ENCODE measurements around the gene HNMT. TPM values are rescaled to one million over a fixed set of nuclear protein-coding genes. Genes with fewer than 3 reads are reported as not detected.

The HNMT gene
- total and polyA plus RNA-seq, 2 of the 13 experiments (the other 11 are each of a cell fraction or from before 2014, with no cell fraction given), result 279 to 309 TPM

GRCh38 chr2:138032334-138032733, 68.1 kb downstream of the HNMT start (continued):
- TF ChIP-seq PLSCR1 (CRISPR knock-in tag; IDR thresholded peaks at IDR 0.05; ENCODE audit: borderline replicate concordance) (no peak), ZNF781 (CRISPR knock-in tag; IDR thresholded peaks at IDR 0.05; ENCODE audit: borderline replicate concordance, not compliant biosample characterization) (no peak), FOXK2 (IDR thresholded peaks at IDR 0.05) (no peak), TRAFD1 (CRISPR knock-in tag; IDR thresholded peaks at IDR 0.05; ENCODE audit: borderline replicate concordance) (no peak), SP1 (IDR thresholded peaks at IDR 0.05) (no peak), SP1 (CRISPR knock-in tag; IDR thresholded peaks at IDR 0.05) (no peak), FOSL2 (CRISPR knock-in tag; IDR thresholded peaks at IDR 0.05) (0 out of 2 replicates have a peak, but pooled peaks have one; percentile 17), NRL (CRISPR knock-in tag; IDR thresholded peaks at IDR 0.05; ENCODE audit: borderline replicate concordance) (no peak), SIX4 (CRISPR knock-in tag; IDR thresholded peaks at IDR 0.05) (peak; percentile 41; the same call in 1 of the 2 replicates), PPARG (CRISPR knock-in tag; conservative IDR thresholded peaks at IDR 0.05) (0 out of 2 replicates have a peak, but pooled peaks have one; percentile 39), SOX5 (CRISPR knock-in tag; IDR thresholded peaks at IDR 0.05; ENCODE audit: borderline replicate concordance) (peak; percentile 80; the same call in 1 of the 2 replicates), ZNF761 (CRISPR knock-in tag; conservative IDR thresholded peaks at IDR 0.05) (no peak), NR1H2 (CRISPR knock-in tag; IDR thresholded peaks at IDR 0.05; ENCODE audit: borderline replicate concordance, low read depth) (no peak), FOXO1 (CRISPR knock-in tag; IDR thresholded peaks at IDR 0.05) (peak; percentile 56; the same call in 1 of the 2 replicates), ZNF160 (CRISPR knock-in tag; IDR thresholded peaks at IDR 0.05) (no peak), E2F1 (CRISPR knock-in tag; IDR thresholded peaks at IDR 0.05) (no peak), ZNF788 (CRISPR knock-in tag; IDR thresholded peaks at IDR 0.05; ENCODE audit: borderline replicate concordance) (no peak), ZNF337 (CRISPR knock-in tag; IDR thresholded peaks at IDR 0.05; ENCODE audit: borderline replicate concordance, low read depth) (no peak), ZNF772 (CRISPR knock-in tag; IDR thresholded peaks at IDR 0.05) (no peak), ZEB1 (IDR thresholded peaks at IDR 0.05; ENCODE audit: insufficient replicate concordance, low read depth) (no peak), ERF (CRISPR knock-in tag; IDR thresholded peaks at IDR 0.05) (0 out of 2 replicates have a peak, but pooled peaks have one; percentile 23)
- TF ChIP-seq, protein P1, sequence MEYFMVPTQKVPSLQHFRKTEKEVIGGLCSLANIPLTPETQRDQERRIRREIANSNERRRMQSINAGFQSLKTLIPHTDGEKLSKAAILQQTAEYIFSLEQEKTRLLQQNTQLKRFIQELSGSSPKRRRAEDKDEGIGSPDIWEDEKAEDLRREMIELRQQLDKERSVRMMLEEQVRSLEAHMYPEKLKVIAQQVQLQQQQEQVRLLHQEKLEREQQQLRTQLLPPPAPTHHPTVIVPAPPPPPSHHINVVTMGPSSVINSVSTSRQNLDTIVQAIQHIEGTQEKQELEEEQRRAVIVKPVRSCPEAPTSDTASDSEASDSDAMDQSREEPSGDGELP (IDR thresholded peaks at IDR 0.05; ENCODE audit: borderline replicate concordance, low read depth), result peak; percentile 74; the same call in 1 of the 2 replicates
- TF ChIP-seq, protein P2, sequence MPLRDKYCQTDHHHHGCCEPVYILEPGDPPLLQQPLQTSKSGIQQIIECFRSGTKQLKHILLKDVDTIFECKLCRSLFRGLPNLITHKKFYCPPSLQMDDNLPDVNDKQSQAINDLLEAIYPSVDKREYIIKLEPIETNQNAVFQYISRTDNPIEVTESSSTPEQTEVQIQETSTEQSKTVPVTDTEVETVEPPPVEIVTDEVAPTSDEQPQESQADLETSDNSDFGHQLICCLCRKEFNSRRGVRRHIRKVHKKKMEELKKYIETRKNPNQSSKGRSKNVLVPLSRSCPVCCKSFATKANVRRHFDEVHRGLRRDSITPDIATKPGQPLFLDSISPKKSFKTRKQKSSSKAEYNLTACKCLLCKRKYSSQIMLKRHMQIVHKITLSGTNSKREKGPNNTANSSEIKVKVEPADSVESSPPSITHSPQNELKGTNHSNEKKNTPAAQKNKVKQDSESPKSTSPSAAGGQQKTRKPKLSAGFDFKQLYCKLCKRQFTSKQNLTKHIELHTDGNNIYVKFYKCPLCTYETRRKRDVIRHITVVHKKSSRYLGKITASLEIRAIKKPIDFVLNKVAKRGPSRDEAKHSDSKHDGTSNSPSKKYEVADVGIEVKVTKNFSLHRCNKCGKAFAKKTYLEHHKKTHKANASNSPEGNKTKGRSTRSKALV (CRISPR knock-in tag; IDR thresholded peaks at IDR 0.05), result no peak
- TF ChIP-seq, protein P3, sequence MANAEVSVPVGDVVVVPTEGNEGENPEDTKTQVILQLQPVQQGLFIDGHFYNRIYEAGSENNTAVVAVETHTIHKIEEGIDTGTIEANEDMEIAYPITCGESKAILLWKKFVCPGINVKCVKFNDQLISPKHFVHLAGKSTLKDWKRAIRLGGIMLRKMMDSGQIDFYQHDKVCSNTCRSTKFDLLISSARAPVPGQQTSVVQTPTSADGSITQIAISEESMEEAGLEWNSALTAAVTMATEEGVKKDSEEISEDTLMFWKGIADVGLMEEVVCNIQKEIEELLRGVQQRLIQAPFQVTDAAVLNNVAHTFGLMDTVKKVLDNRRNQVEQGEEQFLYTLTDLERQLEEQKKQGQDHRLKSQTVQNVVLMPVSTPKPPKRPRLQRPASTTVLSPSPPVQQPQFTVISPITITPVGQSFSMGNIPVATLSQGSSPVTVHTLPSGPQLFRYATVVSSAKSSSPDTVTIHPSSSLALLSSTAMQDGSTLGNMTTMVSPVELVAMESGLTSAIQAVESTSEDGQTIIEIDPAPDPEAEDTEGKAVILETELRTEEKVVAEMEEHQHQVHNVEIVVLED (CRISPR knock-in tag; IDR thresholded peaks at IDR 0.05; ENCODE audit: borderline replicate concordance), result no peak

Data from HepG2 (cell line).